ENCODE data around the gene NTN4. TPM values are rescaled to one million over a fixed set of nuclear protein-coding genes. Genes with fewer than 3 reads are reported as not detected.

NTN4 gene
- total RNA-seq, 4 donors from 2014 or later = 33.5 to 103 (median 51.5) TPM

- no peaks in the 10 kb centered on the region for H3K36me3 ChIP-seq
- H3K9me3 ChIP-seq = no peaks in the 10 kb centered on the region
- peaks cover 0 to 8% (median 3%) of the 10 kb centered on the region in 3 donors for H3K4me1 ChIP-seq
- no peak for ATAC-seq
- H3K27me3 ChIP-seq = no peaks in the 10 kb centered on the region
- no peak overlapping the region for H3K4me3 ChIP-seq
- TF ChIP-seq POLR2A (IDR thresholded peaks at IDR 0.05) (no peak), POLR2AphosphoS5 (IDR thresholded peaks at IDR 0.05) (no peak), CTCF (IDR thresholded peaks at IDR 0.05) (no peak), EP300 (IDR thresholded peaks at IDR 0.05) (no peak)
- H3K27ac ChIP-seq = no peak overlapping the region
- WGBS, 2 donors (ENCODE audit: low coverage in 1 of 2) = 86 to 100% methylated on average over 1 to 4 of the region's 4 CpGs
Observed at GRCh38 chr12:95643256-95643655, 147.3 kb downstream of the NTN4 start.

GRCh38 chr12:95642583-95642982, 148.0 kb downstream of the NTN4 start:
- 92% methylated on average over 6 of the region's 6 CpGs; no CpG with 5 or more reads in 1 of the 2 donors for WGBS, 2 donors (ENCODE audit: low coverage in 1 of 2)
- H3K27ac ChIP-seq = no peak overlapping the region
- ATAC-seq = no peak

GRCh38 chr12:95641299-95641952, 149.1 kb downstream of the NTN4 start:
- no peak for ATAC-seq
- 50 to 56% methylated on average over 2 to 3 of the region's 3 CpGs for WGBS, 2 donors (ENCODE audit: low coverage in 1 of 2)
- Histone ChIP-seq H3K27ac (no peak overlapping the region), H3K9me3 (no peaks in the 10 kb centered on the region), H3K4me1 (peaks cover 0 to 2% (median 0%) of the 10 kb centered on the region in 3 donors), H3K4me3 (no peak overlapping the region), H3K36me3 (no peaks in the 10 kb centered on the region), H3K27me3 (no peaks in the 10 kb centered on the region)
- TF ChIP-seq POLR2AphosphoS5 (IDR thresholded peaks at IDR 0.05) (no peak), EP300 (IDR thresholded peaks at IDR 0.05) (no peak), POLR2A (IDR thresholded peaks at IDR 0.05) (no peak), CTCF (IDR thresholded peaks at IDR 0.05) (no peak)

More at GRCh38 chr12:95642583-95642982, 148.0 kb downstream of the NTN4 start:
- Histone ChIP-seq H3K9me3 (no peaks in the 10 kb centered on the region), H3K4me1 (peaks cover 0 to 8% (median 3%) of the 10 kb centered on the region in 3 donors), H3K36me3 (no peaks in the 10 kb centered on the region), H3K4me3 (no peak overlapping the region), H3K27me3 (no peaks in the 10 kb centered on the region)
- TF ChIP-seq POLR2AphosphoS5 (IDR thresholded peaks at IDR 0.05) (no peak), POLR2A (IDR thresholded peaks at IDR 0.05) (no peak)

GRCh38 chr12:95640516-95640915, 150.0 kb downstream of the NTN4 start:
- Histone ChIP-seq H3K4me1 (no peaks in the 10 kb centered on the region), H3K4me3 (no peak overlapping the region), H3K27me3 (no peaks in the 10 kb centered on the region), H3K27ac (no peak overlapping the region), H3K9me3 (no peaks in the 10 kb centered on the region), H3K36me3 (no peaks in the 10 kb centered on the region)
- TF ChIP-seq CTCF (IDR thresholded peaks at IDR 0.05) (no peak), POLR2A (IDR thresholded peaks at IDR 0.05) (no peak), POLR2AphosphoS5 (IDR thresholded peaks at IDR 0.05) (no peak), EP300 (IDR thresholded peaks at IDR 0.05) (no peak)
- ATAC-seq = no peak
- WGBS, 2 donors (ENCODE audit: low coverage in 1 of 2) = 71 to 97% methylated on average over 3 of the region's 3 CpGs

GRCh38 chr12:95637471-95638155, 153.0 kb downstream of the NTN4 start:
- no peaks in the 10 kb centered on the region for H3K27me3 ChIP-seq
- peaks cover 0 to 24% (median 0%) of the 10 kb centered on the region in 3 donors for H3K4me1 ChIP-seq
- H3K27ac ChIP-seq = peak overlapping the region in 2 of 4 donors; percentile 23 to 53
- no peak for TF ChIP-seq EP300 (IDR thresholded peaks at IDR 0.05)
- no peak for TF ChIP-seq CTCF (IDR thresholded peaks at IDR 0.05)
- no peak for TF ChIP-seq POLR2A (IDR thresholded peaks at IDR 0.05)
- ATAC-seq = no peak
- no peaks in the 10 kb centered on the region for H3K9me3 ChIP-seq
- WGBS, 2 donors (ENCODE audit: low coverage in 1 of 2) = 46 to 49% methylated on average over 5 to 8 of the region's 8 CpGs
- no peak overlapping the region for H3K4me3 ChIP-seq
- H3K36me3 ChIP-seq = no peaks in the 10 kb centered on the region
